ENCODE results near the gene SSR4.

The SSR4 gene

DNA sequence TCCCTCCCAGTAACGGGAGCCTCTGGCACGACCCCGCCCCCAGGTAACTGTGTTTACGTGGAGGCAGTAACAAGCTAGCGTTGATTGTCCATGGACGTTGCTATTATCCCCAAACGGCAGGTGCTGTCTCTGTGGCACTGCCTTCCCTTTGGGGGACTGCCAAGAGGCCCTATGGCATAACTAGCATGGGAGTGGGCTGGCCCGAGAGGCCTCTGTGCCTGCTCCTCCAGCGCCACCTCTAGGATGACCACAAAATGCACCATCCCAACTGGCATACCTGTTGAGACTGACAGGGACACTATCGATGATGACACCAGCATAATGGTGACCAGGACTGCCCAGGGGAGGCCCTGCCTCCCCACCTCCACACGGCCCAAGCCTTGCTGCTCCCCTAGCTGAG is 12.2 kb upstream of the SSR4 start:
- DNase-seq = no peak

- DNase-seq = no peak
Measured at GRCh38 chrX:153782871-153783270, 11.6 kb upstream of the SSR4 start.

- no peak for DNase-seq
Measured at GRCh38 chrX:153783378-153784013, 11.0 kb upstream of the SSR4 start.

GRCh38 chrX:153784325-153784967 is 10.0 kb upstream of the SSR4 start:
- no peak for DNase-seq

GRCh38 chrX:153786669-153787068 is 7.8 kb upstream of the SSR4 start:
- no peak for DNase-seq

GRCh38 chrX:153789654-153790053 is 4.8 kb upstream of the SSR4 start:
- DNase-seq = no peak

DNA sequence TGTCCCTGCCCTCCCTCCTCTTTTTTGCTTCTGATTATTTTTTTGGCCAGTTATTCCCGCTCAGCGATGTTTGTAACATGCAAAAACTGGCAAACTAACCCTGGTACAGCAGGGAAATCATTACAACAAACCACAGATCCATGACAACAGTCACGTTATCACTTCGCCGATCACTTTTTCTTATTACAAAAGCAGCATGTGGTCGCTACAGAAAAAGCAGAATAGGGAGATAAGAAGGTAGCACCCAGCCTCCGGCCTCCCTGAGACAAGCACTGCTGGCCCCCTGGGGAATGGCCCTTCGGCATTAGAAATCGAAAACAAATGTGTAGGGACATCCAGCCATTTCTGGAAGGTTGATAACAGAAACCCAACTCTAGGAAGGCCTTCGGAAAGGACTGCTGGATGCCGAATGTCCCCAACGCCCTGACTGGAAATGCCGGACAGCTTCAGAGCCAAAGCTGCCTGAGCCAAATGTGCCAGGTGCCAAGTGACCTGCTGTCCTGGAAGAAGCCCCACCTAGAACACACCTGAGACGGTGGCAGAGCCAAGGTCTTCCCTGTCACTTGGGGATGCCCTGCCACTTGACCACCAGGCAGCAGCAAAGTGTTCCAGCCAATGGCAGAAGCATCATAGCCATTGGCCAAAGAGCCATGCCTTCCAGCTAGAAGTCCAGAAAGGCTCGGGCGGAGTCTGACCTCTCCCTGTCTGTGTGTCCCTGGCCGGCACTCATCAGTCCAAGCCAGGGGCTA is 3.2 kb upstream of the SSR4 start:
- no peak for DNase-seq

- no peak for DNase-seq
Measured at GRCh38 chrX:153792368-153792767, 2.1 kb upstream of the SSR4 start.

GRCh38 chrX:153793291-153793690 is 1.2 kb upstream of the SSR4 start:
- DNase-seq = no peak

DNA sequence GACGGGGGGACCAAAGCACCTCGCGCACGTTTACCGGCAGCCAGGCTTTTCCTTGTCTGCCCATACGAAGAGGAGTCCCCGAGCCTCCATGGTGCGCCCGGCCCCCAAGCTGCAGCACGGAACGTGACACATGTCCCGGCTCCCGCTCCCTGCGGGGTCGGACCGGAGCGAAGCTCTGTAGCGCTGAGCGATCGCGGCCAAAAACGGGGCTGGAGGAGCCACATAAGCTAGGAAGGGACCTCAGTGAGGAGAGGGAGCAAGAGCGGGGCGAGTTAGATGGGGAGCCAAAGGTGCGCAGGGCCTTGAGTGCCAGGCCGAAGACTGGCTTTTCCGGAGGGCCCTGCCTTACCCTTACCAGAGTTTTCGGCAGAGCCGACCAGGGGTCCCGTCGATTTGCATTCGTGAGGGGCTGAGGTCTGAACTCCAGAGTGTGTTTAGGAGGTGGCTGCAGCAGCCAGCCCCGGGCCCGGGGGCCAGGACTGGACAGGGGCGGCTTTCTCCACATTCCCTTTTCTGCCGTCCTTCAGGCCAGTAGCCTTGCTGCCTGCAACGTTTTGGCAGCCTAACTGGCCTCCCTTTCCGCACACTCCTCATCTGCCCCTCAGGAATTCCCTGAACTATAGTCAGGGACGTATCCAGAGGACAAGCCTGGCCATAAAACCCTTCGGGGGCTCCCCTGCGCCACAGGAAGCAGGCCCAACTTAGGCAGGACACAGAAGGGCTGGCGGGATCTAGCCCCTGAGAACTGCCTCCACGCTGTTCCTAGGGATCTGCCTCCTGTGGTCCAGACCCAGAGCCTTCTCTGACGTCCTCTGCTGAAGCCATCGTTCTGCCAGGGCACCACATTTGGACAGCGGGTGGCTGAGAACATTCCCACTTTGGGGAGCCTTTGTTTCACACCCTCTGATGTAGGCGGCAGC is 689 bp downstream of the SSR4 start:
- no peak for DNase-seq

DNA sequence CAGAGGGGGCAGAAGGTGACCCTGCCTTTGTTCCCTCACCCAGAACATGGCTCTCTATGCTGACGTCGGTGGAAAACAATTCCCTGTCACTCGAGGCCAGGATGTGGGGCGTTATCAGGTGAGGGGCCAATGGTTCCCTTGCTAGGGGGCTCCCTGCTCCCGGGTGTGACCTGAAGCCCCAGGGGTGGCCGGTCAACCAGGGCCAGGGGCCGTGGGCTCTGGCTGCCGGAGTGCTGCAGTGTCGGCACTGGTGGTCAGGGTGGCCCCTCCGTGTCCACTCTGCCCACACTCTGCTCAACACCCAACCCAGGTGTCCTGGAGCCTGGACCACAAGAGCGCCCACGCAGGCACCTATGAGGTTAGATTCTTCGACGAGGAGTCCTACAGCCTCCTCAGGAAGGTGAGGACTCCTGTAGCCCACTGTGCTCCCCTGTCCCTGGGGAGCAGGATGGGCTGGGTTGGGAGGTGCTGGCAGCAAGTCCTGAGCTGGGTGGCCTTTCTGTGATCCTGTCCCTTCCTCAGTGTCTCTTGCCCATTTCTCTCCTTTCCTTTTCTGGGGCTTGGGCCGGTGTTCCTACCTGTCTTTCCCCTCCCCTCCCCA is 3.0 kb downstream of the SSR4 start:
- no peak for DNase-seq

- no peak for DNase-seq
Measured at GRCh38 chrX:153799326-153799725, 4.9 kb downstream of the SSR4 start.

GRCh38 chrX:153800177-153800722 is 5.8 kb downstream of the SSR4 start:
- no peak for DNase-seq

GRCh38 chrX:153800746-153801145 is 6.3 kb downstream of the SSR4 start:
- DNase-seq = no peak

- no peak for DNase-seq
Measured at GRCh38 chrX:153801669-153802068, 7.2 kb downstream of the SSR4 start.

GRCh38 chrX:153802513-153803045 is 8.1 kb downstream of the SSR4 start:
- no peak for DNase-seq

- DNase-seq = no peak
Measured at GRCh38 chrX:153803211-153804099, 9.0 kb downstream of the SSR4 start.

DNA sequence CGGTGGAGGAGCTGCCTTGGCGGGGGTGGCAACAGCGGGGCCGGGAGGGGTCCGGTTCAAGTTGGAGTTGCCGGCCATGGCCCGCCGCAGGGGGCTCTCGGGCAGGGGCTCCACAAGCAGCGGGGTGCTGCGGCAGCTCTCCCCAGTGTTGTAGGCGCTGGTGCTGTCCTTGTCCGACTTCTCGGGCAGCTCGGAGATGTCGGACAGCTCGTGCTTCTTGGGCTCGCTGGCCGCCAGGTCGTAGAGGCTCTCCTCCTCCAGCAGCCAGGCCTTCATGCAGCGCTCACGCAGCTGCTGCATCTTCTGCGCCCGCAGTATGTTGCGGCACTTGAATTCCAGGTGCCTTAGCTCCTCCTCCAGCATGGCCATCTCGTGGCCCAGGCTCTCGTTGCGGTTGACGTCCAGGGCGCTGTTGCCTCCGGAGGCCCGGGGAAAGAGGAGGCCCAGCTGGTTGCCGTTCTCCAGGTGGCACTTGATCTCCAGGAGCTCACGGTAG is 9.7 kb downstream of the SSR4 start:
- no peak for DNase-seq

- no peak for DNase-seq
Measured at GRCh38 chrX:153804621-153805020, 10.2 kb downstream of the SSR4 start.

- DNase-seq = no peak
Measured at GRCh38 chrX:153805436-153805835, 11.0 kb downstream of the SSR4 start.
